ENCODE data around the gene CBX4. TPM values are rescaled to one million over a fixed set of nuclear protein-coding genes. Genes with fewer than 3 reads are reported as not detected.
A peak's percentile ranks its signal among the peaks of the same experiment; 100 is the strongest.

Gene CBX4
- total RNA-seq, 1 experiment from 2014 or later, result 3.3 TPM

DNA sequence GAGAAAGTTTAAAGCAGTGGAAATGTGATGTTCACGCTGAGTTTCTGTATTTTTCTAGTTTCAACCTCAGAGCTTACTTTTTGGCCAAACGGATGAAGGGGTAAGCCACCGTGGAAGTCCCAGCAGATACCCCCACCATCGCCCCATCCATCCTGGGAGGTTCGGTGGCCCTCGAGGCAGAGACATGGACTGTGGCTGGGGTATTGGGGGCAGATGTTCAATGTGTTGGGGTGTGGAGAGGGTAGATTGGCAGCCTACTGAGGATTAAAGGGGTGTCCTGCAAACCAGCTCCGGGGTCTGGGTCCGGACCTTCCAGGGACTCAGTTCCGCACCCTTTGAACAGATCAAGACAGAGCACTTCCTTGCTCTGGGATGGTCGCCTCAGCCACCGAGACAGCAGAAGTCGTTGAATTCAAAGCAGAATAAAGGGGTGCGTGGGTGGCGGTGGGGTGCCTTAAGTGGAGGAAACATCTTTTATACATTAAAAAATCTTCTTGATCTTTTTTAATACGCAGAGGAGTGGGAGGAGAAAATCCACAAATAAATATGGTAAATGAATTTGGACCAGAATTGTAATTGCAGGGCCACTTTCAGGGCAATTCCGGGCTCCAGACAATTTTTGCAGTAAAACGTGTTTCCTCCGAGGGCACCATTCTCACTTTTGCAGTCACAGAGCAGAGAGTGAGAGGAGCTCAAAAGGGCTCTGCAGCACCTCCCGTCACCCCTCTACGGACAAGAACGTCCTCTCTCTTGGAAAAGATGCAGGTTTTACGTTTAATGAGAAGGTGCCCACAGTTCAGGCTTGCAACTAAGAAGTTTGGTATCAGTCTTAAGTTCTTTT is 34.2 kb downstream of the CBX4 start (continued):
- no peak for TF ChIP-seq E2F5 (CRISPR knock-in tag; IDR thresholded peaks at IDR 0.05)
- TF ChIP-seq, protein P1, sequence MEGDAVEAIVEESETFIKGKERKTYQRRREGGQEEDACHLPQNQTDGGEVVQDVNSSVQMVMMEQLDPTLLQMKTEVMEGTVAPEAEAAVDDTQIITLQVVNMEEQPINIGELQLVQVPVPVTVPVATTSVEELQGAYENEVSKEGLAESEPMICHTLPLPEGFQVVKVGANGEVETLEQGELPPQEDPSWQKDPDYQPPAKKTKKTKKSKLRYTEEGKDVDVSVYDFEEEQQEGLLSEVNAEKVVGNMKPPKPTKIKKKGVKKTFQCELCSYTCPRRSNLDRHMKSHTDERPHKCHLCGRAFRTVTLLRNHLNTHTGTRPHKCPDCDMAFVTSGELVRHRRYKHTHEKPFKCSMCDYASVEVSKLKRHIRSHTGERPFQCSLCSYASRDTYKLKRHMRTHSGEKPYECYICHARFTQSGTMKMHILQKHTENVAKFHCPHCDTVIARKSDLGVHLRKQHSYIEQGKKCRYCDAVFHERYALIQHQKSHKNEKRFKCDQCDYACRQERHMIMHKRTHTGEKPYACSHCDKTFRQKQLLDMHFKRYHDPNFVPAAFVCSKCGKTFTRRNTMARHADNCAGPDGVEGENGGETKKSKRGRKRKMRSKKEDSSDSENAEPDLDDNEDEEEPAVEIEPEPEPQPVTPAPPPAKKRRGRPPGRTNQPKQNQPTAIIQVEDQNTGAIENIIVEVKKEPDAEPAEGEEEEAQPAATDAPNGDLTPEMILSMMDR (IDR thresholded peaks at IDR 0.05), result no peak
- no peak for TF ChIP-seq ELF4 (CRISPR knock-in tag; IDR thresholded peaks at IDR 0.05; ENCODE audit: low read depth)
- no peak for TF ChIP-seq ZNF138 (CRISPR knock-in tag; conservative IDR thresholded peaks at IDR 0.05)
- TF ChIP-seq JAZF1 (CRISPR knock-in tag; IDR thresholded peaks at IDR 0.05), result no peak
- no peak for TF ChIP-seq ATF1 (CRISPR knock-in tag; IDR thresholded peaks at IDR 0.05)
- TF ChIP-seq RORB (CRISPR knock-in tag; IDR thresholded peaks at IDR 0.05), result no peak
- no peak for TF ChIP-seq CREM (CRISPR knock-in tag; IDR thresholded peaks at IDR 0.05)
- TF ChIP-seq, protein P2, sequence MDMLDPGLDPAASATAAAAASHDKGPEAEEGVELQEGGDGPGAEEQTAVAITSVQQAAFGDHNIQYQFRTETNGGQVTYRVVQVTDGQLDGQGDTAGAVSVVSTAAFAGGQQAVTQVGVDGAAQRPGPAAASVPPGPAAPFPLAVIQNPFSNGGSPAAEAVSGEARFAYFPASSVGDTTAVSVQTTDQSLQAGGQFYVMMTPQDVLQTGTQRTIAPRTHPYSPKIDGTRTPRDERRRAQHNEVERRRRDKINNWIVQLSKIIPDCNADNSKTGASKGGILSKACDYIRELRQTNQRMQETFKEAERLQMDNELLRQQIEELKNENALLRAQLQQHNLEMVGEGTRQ (CRISPR knock-in tag; IDR thresholded peaks at IDR 0.05), result no peak
- TF ChIP-seq TEAD4 (CRISPR knock-in tag; IDR thresholded peaks at IDR 0.05), result no peak
- TF ChIP-seq FOXP1 (CRISPR knock-in tag; IDR thresholded peaks at IDR 0.05; ENCODE audit: borderline replicate concordance), result no peak

GRCh38 chr17:79803997-79804855 is 35.0 kb downstream of the CBX4 start:
- Mint-ChIP-seq H3K4me1 (peaks cover 62% of the 10 kb centered on the region), H3K4me3 (peak overlapping the region; percentile 53), H3K27me3 (ENCODE audit: low read depth) (peaks cover 100% of the 10 kb centered on the region), H3K9me3 (no peaks in the 10 kb centered on the region), H3K36me3 (no peaks in the 10 kb centered on the region), H3K27ac (no peak overlapping the region)
- peak; percentile 50 for DNase-seq (ENCODE audit: low spot score)
- no peak; the same call in 1 of the 2 replicates for ATAC-seq
- CTCF ChIA-PET, result interaction anchor here (0.7 to 20.8 kb wide), 11 partner anchors 8 to 320 kb away, joined by 3 to 464 read pairs (median 6); partner anchors contain the start of gene CBX4
- POLR2A ChIA-PET, result interaction anchor here (0.9 to 2.9 kb wide), 3 partner anchors 15 to 35 kb away, joined by 3 to 11 read pairs (median 3); partner anchors contain the start of gene CBX4
- 0 out of 2 replicates have a peak, but pooled peaks have one; percentile 58 for TF ChIP-seq RELA (CRISPR knock-in tag; IDR thresholded peaks at IDR 0.05; ENCODE audit: borderline replicate concordance)
- no peak for TF ChIP-seq ZNF232 (CRISPR knock-in tag; IDR thresholded peaks at IDR 0.05)
- peak; percentile 58; the same call in 1 of the 2 replicates for TF ChIP-seq PREB (CRISPR knock-in tag; IDR thresholded peaks at IDR 0.05; ENCODE audit: borderline replicate concordance)
- no peak for TF ChIP-seq ZNF512 (CRISPR knock-in tag; IDR thresholded peaks at IDR 0.05; ENCODE audit: borderline replicate concordance)
- TF ChIP-seq ZNF263 (CRISPR knock-in tag; IDR thresholded peaks at IDR 0.05; ENCODE audit: low read depth), result peak; percentile 45; the same call in 1 of the 2 replicates
- TF ChIP-seq ATF6 (CRISPR knock-in tag; IDR thresholded peaks at IDR 0.05), result no peak
- TF ChIP-seq, protein P3, sequence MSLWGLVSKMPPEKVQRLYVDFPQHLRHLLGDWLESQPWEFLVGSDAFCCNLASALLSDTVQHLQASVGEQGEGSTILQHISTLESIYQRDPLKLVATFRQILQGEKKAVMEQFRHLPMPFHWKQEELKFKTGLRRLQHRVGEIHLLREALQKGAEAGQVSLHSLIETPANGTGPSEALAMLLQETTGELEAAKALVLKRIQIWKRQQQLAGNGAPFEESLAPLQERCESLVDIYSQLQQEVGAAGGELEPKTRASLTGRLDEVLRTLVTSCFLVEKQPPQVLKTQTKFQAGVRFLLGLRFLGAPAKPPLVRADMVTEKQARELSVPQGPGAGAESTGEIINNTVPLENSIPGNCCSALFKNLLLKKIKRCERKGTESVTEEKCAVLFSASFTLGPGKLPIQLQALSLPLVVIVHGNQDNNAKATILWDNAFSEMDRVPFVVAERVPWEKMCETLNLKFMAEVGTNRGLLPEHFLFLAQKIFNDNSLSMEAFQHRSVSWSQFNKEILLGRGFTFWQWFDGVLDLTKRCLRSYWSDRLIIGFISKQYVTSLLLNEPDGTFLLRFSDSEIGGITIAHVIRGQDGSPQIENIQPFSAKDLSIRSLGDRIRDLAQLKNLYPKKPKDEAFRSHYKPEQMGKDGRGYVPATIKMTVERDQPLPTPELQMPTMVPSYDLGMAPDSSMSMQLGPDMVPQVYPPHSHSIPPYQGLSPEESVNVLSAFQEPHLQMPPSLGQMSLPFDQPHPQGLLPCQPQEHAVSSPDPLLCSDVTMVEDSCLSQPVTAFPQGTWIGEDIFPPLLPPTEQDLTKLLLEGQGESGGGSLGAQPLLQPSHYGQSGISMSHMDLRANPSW (CRISPR knock-in tag; conservative IDR thresholded peaks at IDR 0.05; ENCODE audit: low read depth), result no peak
- peak; percentile 64; the same call in 1 of the 2 replicates for TF ChIP-seq KAT7 (CRISPR knock-in tag; IDR thresholded peaks at IDR 0.05; ENCODE audit: borderline replicate concordance)
- TF ChIP-seq FOXP1 (CRISPR knock-in tag; IDR thresholded peaks at IDR 0.05; ENCODE audit: borderline replicate concordance), result peak; percentile 77; the same call in 1 of the 2 replicates
- peak; percentile 62 for TF ChIP-seq ETV6 (CRISPR knock-in tag; IDR thresholded peaks at IDR 0.05)
- TF ChIP-seq FOXK1 (CRISPR knock-in tag; IDR thresholded peaks at IDR 0.05), result peak; percentile 57; the same call in 1 of the 2 replicates

Measured in WTC11 (cell line).